PC-9 (cell line): Measurements from ENCODE around the gene LEP. TPM values are rescaled to one million over a fixed set of nuclear protein-coding genes. Genes with fewer than 3 reads are reported as not detected.

Experiments used
- BruUV-seq: library from RNA; stranded (reverse); fragments of 400-500 nt; replicated peaks from 2 replicates; lab custom pipeline; 2021; lab: Mats Ljungman, UMichigan
- CTCF ChIA-PET: fragments of 300-600 bp; sonication (Branson Sonifier 250); formaldehyde crosslinking; loops from one replicate; lab custom pipeline; 2022; ENCODE audit warnings: antibody characterized with exemption; lab: Charles Lee
- POLR2A ChIA-PET: fragments of 300-600 bp; sonication (Branson Sonifier 250); formaldehyde crosslinking; loops from one replicate; lab custom pipeline; 2022; ENCODE audit warnings: antibody characterized with exemption; ENCODE audit not compliant: unreplicated experiment; lab: Charles Lee
- DNase-seq, 2 experiments: peaks; one replicate each; pipeline versions ENCODE4 v3.0.0 to v3.0.0-alpha.2; 2015 to 2022; ENCODE audit warnings: mixed read lengths in 1 of 2
- H2AFZ ChIP-seq: fragments of 200-600 bp; sonication (generic); 2 replicates; pipeline ENCODE4 v1.8.1; 2017; ENCODE audit warnings: antibody characterized with exemption
- H3F3A ChIP-seq: fragments of 200-600 bp; sonication (generic); 2 replicates; pipeline ENCODE4 v1.8.1; 2017; ENCODE audit warnings: antibody characterized with exemption, mild to moderate bottlenecking, low read depth; ENCODE audit not compliant: insufficient read depth
- H3K27ac ChIP-seq: fragments of 200-600 bp; sonication (generic); 2 replicates; pipeline ENCODE4 v1.6.1; 2016; ENCODE audit warnings: mixed run types
- H3K27me3 ChIP-seq: fragments of 200-600 bp; sonication (generic); 2 replicates; pipeline ENCODE4 v1.6.1; 2016; ENCODE audit warnings: low read depth, mixed run types; ENCODE audit not compliant: insufficient read depth
- H3K36me3 ChIP-seq: fragments of 200-600 bp; sonication (generic); 2 replicates; pipeline ENCODE4 v1.6.1; 2016; ENCODE audit warnings: low read depth, mixed run types
- H3K4me1 ChIP-seq: fragments of 200-600 bp; sonication (generic); replicated peaks from 2 replicates; pipeline ENCODE4 v1.6.1; 2016; ENCODE audit warnings: mixed run types; ENCODE audit not compliant: insufficient read depth
- H3K4me2 ChIP-seq: fragments of 200-600 bp; sonication (generic); 2 replicates; pipeline ENCODE4 v1.6.1; 2017; ENCODE audit warnings: mixed run types
- H3K4me3 ChIP-seq: fragments of 200-600 bp; sonication (generic); 2 replicates; pipeline ENCODE4 v1.6.1; 2016; ENCODE audit warnings: mixed run types
- H3K79me2 ChIP-seq: fragments of 200-600 bp; sonication (generic); 2 replicates; pipeline ENCODE4 v1.6.1; 2017; ENCODE audit warnings: low read depth, mixed run types
- H3K9me2 ChIP-seq: fragments of 200-600 bp; sonication (generic); 2 replicates; pipeline ENCODE4 v1.8.1; 2017; ENCODE audit warnings: mild to moderate bottlenecking; ENCODE audit not compliant: insufficient read depth
- H3K9me3 ChIP-seq: fragments of 200-600 bp; sonication (generic); 2 replicates; pipeline ENCODE4 v1.8.1; 2016; ENCODE audit warnings: low read depth; ENCODE audit not compliant: insufficient read depth
- H4K20me1 ChIP-seq: fragments of 200-600 bp; sonication (generic); 2 replicates; pipeline ENCODE4 v1.8.1; 2017; ENCODE audit not compliant: insufficient read depth
- CTCF ChIP-seq: fragments of 200-600 bp; sonication (generic); conservative IDR thresholded peaks from 2 replicates; pipeline ENCODE4 v1.6.1; 2017; ENCODE audit warnings: mixed run types, antibody characterized with exemption, mild to moderate bottlenecking, moderate library complexity
- EZH2 ChIP-seq: fragments of 200-600 bp; sonication (generic); IDR thresholded peaks from 2 replicates; pipeline ENCODE4 v1.8.0; 2017; ENCODE audit warnings: antibody characterized with exemption, low read depth
- intact Hi-C: fragments of 100-400 bp; cut with micrococcal nuclease; formaldehyde crosslinking; loops from one replicate; pipeline ENCODE4 v1.10.0; 2022; ENCODE audit not compliant: unreplicated experiment
- total RNA-seq: library from RNA; stranded (reverse); gene quantifications from 2 replicates; pipeline ENCODE4 v1.2.3, GENCODE V29; 2021

Gene LEP
- total RNA-seq, 1 experiment from 2014 or later: not detected

DNA sequence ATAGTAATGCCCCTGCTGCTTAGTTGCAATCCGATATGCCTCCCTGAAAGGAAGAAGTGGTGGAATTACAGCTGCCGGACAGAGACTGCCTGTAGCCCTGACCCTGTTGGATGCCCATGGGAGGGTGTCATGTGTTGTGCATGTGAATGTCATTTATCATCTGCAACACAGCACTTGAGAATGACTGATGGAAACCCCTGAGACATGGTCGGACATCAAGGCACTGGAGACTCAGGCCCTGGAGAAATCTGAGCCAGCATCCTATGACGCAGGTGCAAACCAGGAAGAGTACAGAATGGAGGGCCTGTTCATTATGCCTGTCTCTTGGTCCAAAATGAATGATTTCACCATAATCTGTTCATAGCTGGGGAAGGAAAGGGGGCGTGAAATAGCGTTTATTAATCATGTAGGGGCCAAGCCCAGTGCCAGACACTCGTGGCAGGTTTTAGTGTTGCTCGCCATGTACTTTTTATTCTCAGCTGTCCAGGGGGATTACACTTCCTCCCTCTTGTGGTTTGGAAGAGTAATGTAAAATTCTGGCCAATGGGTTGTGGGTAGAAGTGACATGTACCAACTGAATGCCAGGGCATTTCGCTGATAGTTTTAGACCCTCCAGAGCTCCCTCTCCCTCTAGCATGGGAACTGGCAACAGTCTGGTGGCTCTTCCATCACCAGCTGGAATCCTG lies 23.0 kb upstream of the LEP start:
- no TSS peak for BruUV-seq
- peaks cover 20% of the 10 kb centered on the region for H3K4me1 ChIP-seq
- TF ChIP-seq CTCF (no peak; the same call in 1 of the 2 replicates), EZH2 (no peak)
- H4K20me1 ChIP-seq: no peaks in the 10 kb centered on the region
- peaks cover 22% of the 10 kb centered on the region for H3F3A ChIP-seq
- H3K36me3 ChIP-seq: no peaks in the 10 kb centered on the region
- H3K4me3 ChIP-seq: no peak overlapping the region
- H2AFZ ChIP-seq: no peak overlapping the region
- CTCF ChIA-PET: no interaction called here
- POLR2A ChIA-PET: interaction anchor here (0.6 kb wide), 1 partner anchor 160 kb away, joined by 3 read pairs; no protein-coding TSS in a partner anchor
- no peaks in the 10 kb centered on the region for H3K9me3 ChIP-seq
- no peaks in the 10 kb centered on the region for H3K9me2 ChIP-seq
- no peaks in the 10 kb centered on the region for H3K27me3 ChIP-seq
- DNase-seq: no peak
- H3K4me2 ChIP-seq: no peak overlapping the region
- no peak overlapping the region for H3K27ac ChIP-seq
- H3K79me2 ChIP-seq: no peaks in the 10 kb centered on the region
- intact Hi-C loops: no loop called here

DNA sequence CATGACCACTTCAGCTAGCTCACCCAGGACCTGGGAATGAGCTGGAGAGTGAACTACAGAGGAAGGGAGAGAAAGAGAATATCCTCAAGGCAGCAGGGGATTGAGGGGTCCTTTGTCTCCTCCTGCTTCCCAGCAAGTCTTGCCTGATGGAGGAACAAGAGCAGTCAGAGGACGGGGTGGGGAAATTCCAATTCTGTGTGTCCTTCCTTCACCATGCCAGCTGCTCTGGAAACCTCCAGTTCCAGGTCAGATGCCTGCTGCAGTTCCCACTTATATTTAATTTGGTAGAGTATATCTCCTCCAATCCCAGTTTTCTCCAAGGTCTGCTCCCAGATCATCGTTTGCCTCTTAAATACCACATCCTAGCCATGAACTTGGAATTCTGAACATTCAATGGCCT lies 21.4 kb upstream of the LEP start:
- CTCF ChIA-PET: no interaction called here
- intact Hi-C loops: no loop called here
- BruUV-seq: no TSS peak

DNA sequence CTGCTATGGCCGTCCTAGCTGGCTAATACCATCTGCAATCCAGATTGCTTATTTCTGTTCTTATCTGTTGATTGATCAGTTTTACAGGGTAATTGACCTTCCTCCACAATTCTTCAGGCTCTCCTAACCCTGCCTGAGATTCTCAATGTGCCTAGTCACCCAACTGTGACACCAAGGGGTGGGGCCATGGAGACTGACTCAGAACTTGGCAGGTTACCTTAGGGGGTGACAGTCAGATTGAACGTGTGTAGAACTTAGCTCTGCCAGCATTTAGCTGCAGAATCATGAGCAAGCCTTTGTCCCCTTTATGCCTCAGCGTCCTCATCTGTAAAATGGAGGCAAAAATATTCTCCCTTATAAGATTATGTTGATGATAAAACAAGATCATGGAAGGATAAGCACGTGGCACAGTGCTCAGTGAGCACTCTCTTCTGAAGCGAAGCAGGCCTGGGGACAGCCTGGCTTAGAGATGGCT lies 19.1 kb upstream of the LEP start:
- peak overlapping the region; percentile 68 for H3K27ac ChIP-seq
- peaks cover 21% of the 10 kb centered on the region for H3K4me1 ChIP-seq
- intact Hi-C loops: no loop called here
- CTCF ChIA-PET: interaction anchor here (0.6 kb wide), 1 partner anchor 37 kb away, joined by 4 read pairs; no protein-coding TSS in a partner anchor
- TF ChIP-seq EZH2 (no peak), CTCF (no peak)
- H3K4me3 ChIP-seq: no peak overlapping the region
- no peak overlapping the region for H2AFZ ChIP-seq
- no peaks in the 10 kb centered on the region for H3K36me3 ChIP-seq
- no peaks in the 10 kb centered on the region for H3K27me3 ChIP-seq
- no peaks in the 10 kb centered on the region for H3K79me2 ChIP-seq
- peak overlapping the region; percentile 48 for H3K4me2 ChIP-seq
- no TSS peak for BruUV-seq
- H4K20me1 ChIP-seq: no peaks in the 10 kb centered on the region
- DNase-seq: peak; percentile 74 to 92
- peaks cover 21% of the 10 kb centered on the region for H3F3A ChIP-seq
- no peaks in the 10 kb centered on the region for H3K9me3 ChIP-seq
- H3K9me2 ChIP-seq: no peaks in the 10 kb centered on the region
- POLR2A ChIA-PET: interaction anchor here (0.6 kb wide), 1 partner anchor 174 kb away, joined by 3 read pairs; no protein-coding TSS in a partner anchor

More for the DNA sequence above, 21.4 kb upstream of the LEP start:
- Histone ChIP-seq H3K27me3 (no peaks in the 10 kb centered on the region), H3K9me3 (no peaks in the 10 kb centered on the region), H2AFZ (no peak overlapping the region), H3K9me2 (no peaks in the 10 kb centered on the region), H3K4me3 (no peak overlapping the region), H3K27ac (no peak overlapping the region), H3K4me2 (no peak overlapping the region), H3K4me1 (peaks cover 21% of the 10 kb centered on the region), H3F3A (peaks cover 22% of the 10 kb centered on the region), H3K79me2 (no peaks in the 10 kb centered on the region), H3K36me3 (no peaks in the 10 kb centered on the region), H4K20me1 (no peaks in the 10 kb centered on the region)
- no peak for DNase-seq
- TF ChIP-seq CTCF (no peak), EZH2 (no peak)
- POLR2A ChIA-PET: no interaction called here
